ENCODE measurements around the gene NBDY.

NBDY gene

DNA sequence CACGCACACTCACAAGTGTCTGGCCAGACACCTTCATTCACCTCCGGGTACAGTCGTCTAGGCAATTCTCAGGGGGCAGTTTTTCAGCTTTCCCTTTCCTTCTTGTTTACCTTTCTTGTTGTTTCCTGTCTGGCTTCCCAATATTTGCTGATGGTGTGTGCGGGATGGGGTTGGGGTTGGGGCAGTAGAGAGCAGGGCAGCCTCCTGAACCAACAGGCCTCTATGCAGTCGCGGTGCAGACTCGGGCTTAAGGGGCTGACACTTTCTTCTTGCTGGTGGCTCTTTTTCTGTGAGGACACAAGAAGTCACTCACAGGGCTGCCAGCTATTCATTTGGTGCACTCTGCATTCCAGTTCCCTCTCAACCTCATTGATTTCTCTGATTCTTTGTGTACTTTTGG lies 56.4 kb downstream of the NBDY start:
- TF ChIP-seq, protein P1, sequence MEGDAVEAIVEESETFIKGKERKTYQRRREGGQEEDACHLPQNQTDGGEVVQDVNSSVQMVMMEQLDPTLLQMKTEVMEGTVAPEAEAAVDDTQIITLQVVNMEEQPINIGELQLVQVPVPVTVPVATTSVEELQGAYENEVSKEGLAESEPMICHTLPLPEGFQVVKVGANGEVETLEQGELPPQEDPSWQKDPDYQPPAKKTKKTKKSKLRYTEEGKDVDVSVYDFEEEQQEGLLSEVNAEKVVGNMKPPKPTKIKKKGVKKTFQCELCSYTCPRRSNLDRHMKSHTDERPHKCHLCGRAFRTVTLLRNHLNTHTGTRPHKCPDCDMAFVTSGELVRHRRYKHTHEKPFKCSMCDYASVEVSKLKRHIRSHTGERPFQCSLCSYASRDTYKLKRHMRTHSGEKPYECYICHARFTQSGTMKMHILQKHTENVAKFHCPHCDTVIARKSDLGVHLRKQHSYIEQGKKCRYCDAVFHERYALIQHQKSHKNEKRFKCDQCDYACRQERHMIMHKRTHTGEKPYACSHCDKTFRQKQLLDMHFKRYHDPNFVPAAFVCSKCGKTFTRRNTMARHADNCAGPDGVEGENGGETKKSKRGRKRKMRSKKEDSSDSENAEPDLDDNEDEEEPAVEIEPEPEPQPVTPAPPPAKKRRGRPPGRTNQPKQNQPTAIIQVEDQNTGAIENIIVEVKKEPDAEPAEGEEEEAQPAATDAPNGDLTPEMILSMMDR (IDR thresholded peaks at IDR 0.05; ENCODE audit: insufficient read depth, low read length, poor library complexity, severe bottlenecking): no peak
- Histone ChIP-seq H3K27me3 (replicated peaks; ENCODE audit: control insufficient read depth, insufficient read depth, low read length) (no peaks in the 10 kb centered on the region), H3K4me3 (replicated peaks; ENCODE audit: low read depth, low read length) (no peak overlapping the region), H3K36me3 (ENCODE audit: control insufficient read depth, insufficient read depth, low read length) (peaks cover 1% of the 10 kb centered on the region)
- no peak for DNase-seq (ENCODE audit: extremely low read depth, insufficient read length)

DNA sequence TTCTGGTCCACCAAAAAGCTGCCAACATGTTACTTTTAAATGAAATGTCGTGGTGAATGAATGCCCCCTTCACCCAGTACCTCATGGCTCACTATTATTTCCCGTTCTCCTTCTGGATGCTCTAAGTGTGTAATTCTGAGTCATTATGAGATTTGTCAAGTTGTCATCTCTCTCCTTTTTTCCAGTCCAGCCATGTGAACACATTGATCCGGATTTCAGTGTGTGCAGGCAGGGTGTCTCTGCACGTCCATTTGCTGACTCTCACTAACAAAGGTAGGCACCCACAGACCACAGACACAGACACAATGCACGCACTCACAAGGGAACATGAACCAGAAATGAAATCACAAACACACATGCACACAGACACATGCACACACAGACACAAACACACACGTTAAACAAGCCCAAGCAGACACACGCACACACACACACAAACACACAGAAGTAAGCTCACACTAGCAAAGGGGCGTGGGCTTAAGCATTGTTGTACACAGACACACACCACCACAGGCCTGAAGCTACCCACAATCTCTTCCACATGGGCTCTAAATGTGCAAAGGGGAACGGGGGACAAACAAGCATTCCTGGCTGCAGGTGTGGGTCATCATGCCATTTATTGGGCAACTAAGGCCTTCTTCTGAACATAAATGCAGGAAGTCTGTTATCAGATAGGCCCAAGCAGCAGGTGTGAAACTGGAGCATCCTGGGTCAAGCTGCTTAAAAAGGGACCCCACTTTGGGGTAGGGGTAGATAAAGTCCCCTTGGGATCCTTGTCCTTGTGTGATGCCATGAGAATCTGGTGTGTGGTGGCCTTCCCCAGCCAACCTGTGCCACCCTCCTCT lies 58.1 kb downstream of the NBDY start:
- TF ChIP-seq, protein P1 (IDR thresholded peaks at IDR 0.05; ENCODE audit: insufficient read depth, low read length, poor library complexity, severe bottlenecking): no peak
- Histone ChIP-seq H3K27me3 (replicated peaks; ENCODE audit: control insufficient read depth, insufficient read depth, low read length) (no peaks in the 10 kb centered on the region), H3K36me3 (ENCODE audit: control insufficient read depth, insufficient read depth, low read length) (peaks cover 1% of the 10 kb centered on the region), H3K4me3 (replicated peaks; ENCODE audit: low read depth, low read length) (no peak overlapping the region)
- DNase-seq (ENCODE audit: extremely low read depth, insufficient read length): no peak

DNA sequence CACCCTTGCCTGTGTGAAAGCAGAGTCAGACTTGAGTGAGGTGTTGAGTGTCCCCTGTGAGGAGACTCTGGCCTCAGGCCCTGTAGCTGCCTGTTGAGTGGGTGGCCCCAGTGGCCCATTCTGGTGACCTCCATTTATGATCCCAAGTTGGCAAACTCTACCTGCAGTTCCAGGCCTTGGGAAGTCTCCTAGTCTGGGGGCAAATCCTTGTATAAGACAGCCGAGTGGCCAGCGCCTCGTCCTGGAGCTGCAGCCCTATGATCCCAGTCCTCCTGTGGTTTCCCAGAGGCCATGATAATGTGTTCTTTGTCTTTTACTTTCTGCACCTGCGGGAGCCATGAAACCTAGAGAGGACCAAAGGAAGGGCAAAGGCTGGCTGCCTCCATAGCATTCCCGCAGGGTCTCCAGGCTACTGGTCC lies 58.7 kb downstream of the NBDY start:
- H3K36me3 ChIP-seq (ENCODE audit: control insufficient read depth, insufficient read depth, low read length): peaks cover 1% of the 10 kb centered on the region
- no peak for DNase-seq (ENCODE audit: extremely low read depth, insufficient read length)
- TF ChIP-seq, protein P1 (IDR thresholded peaks at IDR 0.05; ENCODE audit: insufficient read depth, low read length, poor library complexity, severe bottlenecking): no peak
- no peak overlapping the region for H3K4me3 ChIP-seq (replicated peaks; ENCODE audit: low read depth, low read length)
- H3K27me3 ChIP-seq (replicated peaks; ENCODE audit: control insufficient read depth, insufficient read depth, low read length): no peaks in the 10 kb centered on the region

DNA sequence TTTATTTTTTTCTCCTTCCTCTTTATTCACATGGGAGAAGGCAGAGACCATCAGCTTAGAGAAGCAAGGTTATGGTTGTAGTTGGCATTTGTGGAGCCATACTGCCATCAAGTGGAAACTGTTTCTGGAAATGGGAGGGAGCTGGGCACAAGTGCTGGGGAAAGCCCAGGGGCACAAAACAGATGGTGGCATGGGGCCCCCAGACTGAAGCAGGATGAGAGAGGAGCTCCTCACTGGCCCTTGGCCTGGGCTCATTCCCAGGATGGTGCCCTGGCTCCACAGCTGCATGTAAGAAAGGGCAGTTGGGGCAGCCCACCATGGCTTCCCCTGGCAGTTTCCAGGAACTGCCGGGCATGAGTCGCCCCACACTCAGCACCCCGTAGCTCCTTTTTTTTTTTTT lies 59.2 kb downstream of the NBDY start:
- Histone ChIP-seq H3K4me3 (replicated peaks; ENCODE audit: low read depth, low read length) (no peak overlapping the region), H3K36me3 (ENCODE audit: control insufficient read depth, insufficient read depth, low read length) (peaks cover 1% of the 10 kb centered on the region), H3K27me3 (replicated peaks; ENCODE audit: control insufficient read depth, insufficient read depth, low read length) (no peaks in the 10 kb centered on the region)
- no peak for DNase-seq (ENCODE audit: extremely low read depth, insufficient read length)
- TF ChIP-seq, protein P1 (IDR thresholded peaks at IDR 0.05; ENCODE audit: insufficient read depth, low read length, poor library complexity, severe bottlenecking): no peak

DNA sequence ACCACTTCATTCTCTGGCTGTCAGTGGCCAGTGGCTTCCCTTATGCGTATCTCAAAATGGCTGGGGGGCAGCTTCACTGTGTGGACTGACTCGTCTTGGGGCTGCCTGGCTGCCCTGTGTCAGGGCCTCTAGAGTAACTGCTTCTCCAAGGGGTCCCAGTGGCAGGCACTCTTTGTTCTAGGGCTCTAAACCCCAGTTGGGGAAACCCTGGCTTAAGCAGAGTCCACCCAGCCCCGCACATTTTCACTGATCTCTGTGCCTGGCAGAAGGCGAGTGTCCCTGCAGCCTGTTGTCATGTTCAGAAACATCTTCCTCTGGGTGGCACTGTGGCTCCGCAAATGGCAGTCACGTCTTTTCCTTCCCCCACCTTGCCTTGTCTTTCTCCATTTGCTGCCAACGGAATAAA lies 59.7 kb downstream of the NBDY start:
- Histone ChIP-seq H3K27me3 (replicated peaks; ENCODE audit: control insufficient read depth, insufficient read depth, low read length) (no peaks in the 10 kb centered on the region), H3K36me3 (ENCODE audit: control insufficient read depth, insufficient read depth, low read length) (peaks cover 1% of the 10 kb centered on the region), H3K4me3 (replicated peaks; ENCODE audit: low read depth, low read length) (no peak overlapping the region)
- TF ChIP-seq, protein P1 (IDR thresholded peaks at IDR 0.05; ENCODE audit: insufficient read depth, low read length, poor library complexity, severe bottlenecking): no peak
- DNase-seq (ENCODE audit: extremely low read depth, insufficient read length): no peak
